ENCODE results near the gene SNRPF. TPM values are rescaled to one million over a fixed set of nuclear protein-coding genes. Genes with fewer than 3 reads are reported as not detected.
"Not testable (repeated sequence)": the region's sequence is repeated elsewhere in the genome, so short reads cannot be mapped to it uniquely, and the experiment has no call there.

The SNRPF gene
- total RNA-seq, 1 donor from 2014 or later = 36.9 TPM

DNA sequence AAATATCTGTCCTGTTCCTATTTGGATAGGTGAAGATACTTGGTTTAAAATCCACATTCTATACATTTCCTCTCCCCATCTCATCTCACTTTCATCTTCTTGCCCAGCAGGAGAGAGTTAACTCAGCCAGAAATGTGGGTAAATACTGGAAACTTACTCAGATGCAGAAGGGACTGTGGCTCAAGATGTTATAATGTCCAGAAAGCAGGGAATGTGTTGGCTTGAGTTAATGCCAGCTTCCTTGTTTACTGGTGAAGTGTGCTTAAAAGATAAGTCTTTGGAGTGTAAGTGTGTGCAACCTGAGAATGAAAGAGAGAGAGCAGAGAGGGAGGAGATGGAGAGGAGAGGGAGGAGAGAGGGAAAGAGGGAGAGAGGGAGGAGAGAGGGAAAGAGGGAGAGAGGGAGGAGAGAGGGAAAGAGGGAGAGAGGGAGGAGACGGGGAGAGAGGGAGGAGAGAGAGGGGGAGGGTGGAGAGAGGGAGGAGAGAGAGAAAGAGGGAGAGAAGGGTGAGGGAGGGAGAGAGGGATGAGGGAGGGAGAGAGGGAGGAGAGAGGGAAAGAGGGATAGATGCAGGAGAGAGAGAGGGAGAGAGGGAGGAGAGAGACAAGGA is 22.0 kb upstream of the SNRPF start:
- DNase-seq (ENCODE audit: low spot score in 2 of 2, unreplicated experiment in 2 of 2) = no peak

GRCh38 chr12:95837240-95838038 is 21.3 kb upstream of the SNRPF start:
- no peak overlapping the region for H3K27ac Mint-ChIP-seq
- no peak overlapping the region for H3K4me3 Mint-ChIP-seq
- H3K4me1 Mint-ChIP-seq = peaks cover 16% of the 10 kb centered on the region
- TF ChIP-seq, protein P1, sequence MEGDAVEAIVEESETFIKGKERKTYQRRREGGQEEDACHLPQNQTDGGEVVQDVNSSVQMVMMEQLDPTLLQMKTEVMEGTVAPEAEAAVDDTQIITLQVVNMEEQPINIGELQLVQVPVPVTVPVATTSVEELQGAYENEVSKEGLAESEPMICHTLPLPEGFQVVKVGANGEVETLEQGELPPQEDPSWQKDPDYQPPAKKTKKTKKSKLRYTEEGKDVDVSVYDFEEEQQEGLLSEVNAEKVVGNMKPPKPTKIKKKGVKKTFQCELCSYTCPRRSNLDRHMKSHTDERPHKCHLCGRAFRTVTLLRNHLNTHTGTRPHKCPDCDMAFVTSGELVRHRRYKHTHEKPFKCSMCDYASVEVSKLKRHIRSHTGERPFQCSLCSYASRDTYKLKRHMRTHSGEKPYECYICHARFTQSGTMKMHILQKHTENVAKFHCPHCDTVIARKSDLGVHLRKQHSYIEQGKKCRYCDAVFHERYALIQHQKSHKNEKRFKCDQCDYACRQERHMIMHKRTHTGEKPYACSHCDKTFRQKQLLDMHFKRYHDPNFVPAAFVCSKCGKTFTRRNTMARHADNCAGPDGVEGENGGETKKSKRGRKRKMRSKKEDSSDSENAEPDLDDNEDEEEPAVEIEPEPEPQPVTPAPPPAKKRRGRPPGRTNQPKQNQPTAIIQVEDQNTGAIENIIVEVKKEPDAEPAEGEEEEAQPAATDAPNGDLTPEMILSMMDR (IDR thresholded peaks at IDR 0.05; ENCODE audit: unreplicated experiment) = no peak
- peaks cover 26% of the 10 kb centered on the region for H3K27me3 Mint-ChIP-seq (ENCODE audit: low read depth)
- H3K36me3 Mint-ChIP-seq = no peaks in the 10 kb centered on the region
- DNase-seq (ENCODE audit: low spot score in 2 of 2, unreplicated experiment in 2 of 2) = no peak
- no peaks in the 10 kb centered on the region for H3K9me3 Mint-ChIP-seq

More for the DNA sequence above, 22.0 kb upstream of the SNRPF start:
- Mint-ChIP-seq H3K27me3 (ENCODE audit: low read depth) (peaks cover 31% of the 10 kb centered on the region), H3K4me1 (peaks cover 16% of the 10 kb centered on the region), H3K4me3 (no peak overlapping the region), H3K27ac (peak overlapping the region; percentile 6), H3K36me3 (no peaks in the 10 kb centered on the region), H3K9me3 (no peaks in the 10 kb centered on the region)
- TF ChIP-seq, protein P1 (IDR thresholded peaks at IDR 0.05; ENCODE audit: unreplicated experiment) = no peak

- Mint-ChIP-seq H3K4me3 (no peak overlapping the region), H3K4me1 (peaks cover 16% of the 10 kb centered on the region), H3K9me3 (no peaks in the 10 kb centered on the region), H3K27me3 (ENCODE audit: low read depth) (peaks cover 27% of the 10 kb centered on the region), H3K27ac (no peak overlapping the region), H3K36me3 (no peaks in the 10 kb centered on the region)
- TF ChIP-seq, protein P1 (IDR thresholded peaks at IDR 0.05; ENCODE audit: unreplicated experiment) = no peak
- no peak for DNase-seq (ENCODE audit: low spot score in 2 of 2, unreplicated experiment in 2 of 2)
These were observed 20.6 kb upstream of the SNRPF start for GRCh38 chr12:95838125-95838524.

GRCh38 chr12:95842426-95842825 is 16.3 kb upstream of the SNRPF start:
- not testable (repeated sequence) for H3K27ac Mint-ChIP-seq; DNase-seq (ENCODE audit: low spot score in 2 of 2, unreplicated experiment in 2 of 2); H3K9me3 Mint-ChIP-seq; H3K4me1 Mint-ChIP-seq; H3K36me3 Mint-ChIP-seq; H3K4me3 Mint-ChIP-seq
- H3K27me3 Mint-ChIP-seq (ENCODE audit: low read depth) = peaks cover 20% of the 10 kb centered on the region

DNA sequence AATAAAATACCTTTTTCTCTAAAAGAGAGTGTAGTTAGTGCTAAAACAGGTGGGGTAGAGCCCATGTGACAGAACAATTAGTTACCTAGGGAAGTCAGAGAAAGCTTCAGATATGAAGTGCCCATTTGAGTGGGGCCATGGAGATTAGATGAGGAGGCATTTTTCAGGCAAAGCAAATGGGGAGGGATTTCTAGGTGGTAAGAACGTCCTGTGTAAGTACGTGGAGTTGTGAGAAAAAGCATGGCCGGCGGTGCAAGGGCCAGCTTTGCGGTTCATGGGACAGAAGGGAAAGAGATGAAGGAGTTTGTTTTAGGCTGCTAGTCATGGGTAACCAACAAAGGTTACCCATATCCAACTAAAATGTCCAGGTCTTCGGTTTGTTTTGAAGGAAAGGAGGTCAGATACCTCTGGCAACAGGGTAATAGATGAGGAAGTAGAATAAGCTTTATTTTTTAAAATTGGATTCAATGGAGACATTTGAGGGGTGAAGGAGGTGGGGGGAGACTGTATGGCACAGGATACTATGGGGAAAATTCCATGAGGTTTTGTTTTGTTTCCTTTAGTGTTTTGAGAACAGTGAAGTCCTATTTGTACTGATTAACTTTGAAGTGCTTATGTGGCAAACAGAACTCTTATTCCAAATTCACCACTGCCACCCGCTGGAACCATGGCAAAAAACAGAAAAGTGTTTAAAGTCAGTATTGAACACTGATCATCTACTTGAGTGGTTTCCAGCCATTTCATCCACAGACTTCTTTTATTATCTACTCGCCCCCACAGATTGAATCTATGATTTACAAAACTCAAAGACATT is 10.0 kb upstream of the SNRPF start:
- no peaks in the 10 kb centered on the region for H3K36me3 Mint-ChIP-seq
- H3K9me3 Mint-ChIP-seq = no peaks in the 10 kb centered on the region
- DNase-seq (ENCODE audit: low spot score in 2 of 2, unreplicated experiment in 2 of 2) = no peak
- H3K4me3 Mint-ChIP-seq = no peak overlapping the region
- peaks cover 6% of the 10 kb centered on the region for H3K27me3 Mint-ChIP-seq (ENCODE audit: low read depth)
- H3K27ac Mint-ChIP-seq = no peak overlapping the region
- H3K4me1 Mint-ChIP-seq = no peaks in the 10 kb centered on the region
- TF ChIP-seq, protein P1 (IDR thresholded peaks at IDR 0.05; ENCODE audit: unreplicated experiment) = no peak

All from mesothelial cell of epicardium (in vitro differentiated cells).